ENCODE data around the gene ZNF302. TPM values are rescaled to one million over a fixed set of nuclear protein-coding genes. Genes with fewer than 3 reads are reported as not detected.

The ZNF302 gene
- polyA plus RNA-seq, 1 experiment: 29.1 TPM

GRCh38 chr19:34733266-34733745, 55.8 kb downstream of the ZNF302 start:
- ChIA-PET CTCF (interaction anchor here (1.1 kb wide), 1 partner anchor 93 kb away, joined by 3 read pairs; no protein-coding TSS in a partner anchor), POLR2A (interaction anchor here (0.9 to 1.2 kb wide), 2 partner anchors 39 to 56 kb away, joined by 3 to 17 read pairs; partner anchors contain the start of genes SCGB2B2, ZNF302 and ZNF599)
- H3K9me3 ChIP-seq (ENCODE audit: control insufficient read depth, insufficient read depth, low read length): peaks cover 6% of the 10 kb centered on the region
- no peak for DNase-seq (ENCODE audit: low read depth, low spot score)
- H3K4me3 ChIP-seq (ENCODE audit: low read depth, low read length): peak overlapping the region; percentile 82
- peak overlapping the region; percentile 93 for H3K27ac ChIP-seq (ENCODE audit: low read depth, low read length)
- no peaks in the 10 kb centered on the region for H3K27me3 ChIP-seq (ENCODE audit: control insufficient read depth, insufficient read depth, low read length)
- no peak for TF ChIP-seq CTCF (IDR thresholded peaks at IDR 0.05; ENCODE audit: low read depth, low read length)

- Histone ChIP-seq H3K27ac (ENCODE audit: low read depth, low read length) (peak within 1 kb of the TSS; percentile 93), H3K4me3 (ENCODE audit: low read depth, low read length) (peak within 1 kb of the TSS; percentile 82), H3K9me3 (ENCODE audit: control insufficient read depth, insufficient read depth, low read length) (peaks cover 6% of the 10 kb centered on the region), H3K27me3 (ENCODE audit: control insufficient read depth, insufficient read depth, low read length) (no peaks in the 10 kb centered on the region)
- CTCF ChIA-PET: interaction anchor here (1.1 kb wide), 1 partner anchor 94 kb away, joined by 3 read pairs; no protein-coding TSS in a partner anchor
- TF ChIP-seq CTCF (IDR thresholded peaks at IDR 0.05; ENCODE audit: low read depth, low read length): no peak
- POLR2A ChIA-PET: interaction anchor here (0.9 to 1.2 kb wide), 2 partner anchors 39 to 56 kb away, joined by 3 to 17 read pairs; partner anchors contain the start of genes SCGB2B2, ZNF302 and ZNF599
- DNase-seq (ENCODE audit: low read depth, low spot score): peak; percentile 63
Measured at GRCh38 chr19:34733746-34734536, 56.5 kb downstream of the ZNF302 start, which contains the start of gene ZNF181. Gene ZNF181, plus strand, starts transcription at chr19:34734243. Its CDS starts 795 bp downstream, at chr19:34735038.

- no peak for TF ChIP-seq CTCF (IDR thresholded peaks at IDR 0.05; ENCODE audit: low read depth, low read length)
- CTCF ChIA-PET: no interaction called here
- peaks cover 6% of the 10 kb centered on the region for H3K9me3 ChIP-seq (ENCODE audit: control insufficient read depth, insufficient read depth, low read length)
- peak overlapping the region; percentile 93 for H3K27ac ChIP-seq (ENCODE audit: low read depth, low read length)
- H3K27me3 ChIP-seq (ENCODE audit: control insufficient read depth, insufficient read depth, low read length): no peaks in the 10 kb centered on the region
- DNase-seq (ENCODE audit: low read depth, low spot score): peak; percentile 45
- POLR2A ChIA-PET: interaction anchor here (0.9 kb wide), 1 partner anchor 56 kb away, joined by 4 read pairs; no protein-coding TSS in a partner anchor
- peak overlapping the region; percentile 82 for H3K4me3 ChIP-seq (ENCODE audit: low read depth, low read length)
Measured at GRCh38 chr19:34734537-34735103, 57.1 kb downstream of the ZNF302 start.

Small RNA genes within 50 kb of the gene (small RNA-seq; reads per million reads assigned to genes)
- not detected for gene RF00611 (ENCODE audit: insufficient read length, low read depth)

Other genes with a start within 250 kb of the ZNF302 start
- 156 and 162 TPM in 2 replicates for gene UBA2, start 249.3 kb upstream of the ZNF302 start, polyA plus RNA-seq (2011; rRNA removed)
- 27.2 and 32.1 TPM in 2 replicates for gene WTIP, start 195.9 kb upstream of the ZNF302 start, polyA plus RNA-seq (2011; rRNA removed)
- 0.04 and 0.21 TPM in 2 replicates for gene SCGB2B2, start 519 bp upstream of the ZNF302 start, polyA plus RNA-seq (2011; rRNA removed)
- gene ZNF181, start 56.6 kb downstream of the ZNF302 start, polyA plus RNA-seq (2011; rRNA removed): 5.0 and 9.3 TPM in 2 replicates
- gene ZNF599, start 95.5 kb downstream of the ZNF302 start, polyA plus RNA-seq (2011; rRNA removed): 8.6 and 9.1 TPM in 2 replicates
- 2.1 and 3.1 TPM in 2 replicates for gene ZNF30, start 249.2 kb downstream of the ZNF302 start, polyA plus RNA-seq (2011; rRNA removed)

All from AG04450 (cell line).